ENCODE data around the gene HOXC10. TPM values are rescaled to one million over a fixed set of nuclear protein-coding genes. Genes with fewer than 3 reads are reported as not detected.

The HOXC10 gene
- total RNA-seq, 1 donor from 2014 or later = not detected

DNA sequence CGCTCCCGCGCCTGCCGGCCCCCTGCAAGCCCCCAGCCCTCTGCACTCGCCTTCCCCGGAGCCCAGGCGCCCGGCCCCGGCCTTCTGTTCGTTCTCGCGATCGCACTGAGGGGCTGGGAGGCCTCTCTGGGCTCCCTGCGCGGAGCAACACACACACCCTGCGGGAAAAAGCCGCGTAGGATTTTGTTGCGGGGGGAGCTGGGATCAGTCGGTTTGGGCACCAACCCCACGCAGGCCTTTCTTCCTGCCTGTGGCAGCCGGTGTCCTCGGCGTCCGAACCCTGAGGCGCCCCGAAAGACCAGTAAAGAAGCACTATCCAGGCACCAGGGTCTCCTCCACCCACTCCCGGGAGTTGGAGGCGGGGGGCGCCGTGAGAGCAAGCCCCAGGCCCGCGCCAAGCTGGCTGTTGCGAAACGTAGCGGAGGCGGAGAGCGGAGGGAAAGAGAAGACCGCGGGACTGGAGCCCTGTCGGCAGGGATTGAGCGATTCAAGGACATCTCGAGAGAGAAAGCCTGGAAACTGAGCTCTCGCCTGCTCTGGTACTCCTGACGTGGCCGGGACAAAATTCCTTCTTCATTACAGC, 46.0 kb downstream of the HOXC10 start:
- Histone ChIP-seq H3K4me1 (peaks cover 13% of the 10 kb centered on the region), H3K27me3 (ENCODE audit: low read depth) (peaks cover 99% of the 10 kb centered on the region), H3K4me3 (peak overlapping the region; percentile 8), H3K27ac (peak overlapping the region; percentile 18), H3K9me3 (no peaks in the 10 kb centered on the region), H3K36me3 (no peaks in the 10 kb centered on the region)
- DNase-seq = no peak
- intact Hi-C loops (cut with DNase I) = no loop called here
- TF ChIP-seq, protein P1, sequence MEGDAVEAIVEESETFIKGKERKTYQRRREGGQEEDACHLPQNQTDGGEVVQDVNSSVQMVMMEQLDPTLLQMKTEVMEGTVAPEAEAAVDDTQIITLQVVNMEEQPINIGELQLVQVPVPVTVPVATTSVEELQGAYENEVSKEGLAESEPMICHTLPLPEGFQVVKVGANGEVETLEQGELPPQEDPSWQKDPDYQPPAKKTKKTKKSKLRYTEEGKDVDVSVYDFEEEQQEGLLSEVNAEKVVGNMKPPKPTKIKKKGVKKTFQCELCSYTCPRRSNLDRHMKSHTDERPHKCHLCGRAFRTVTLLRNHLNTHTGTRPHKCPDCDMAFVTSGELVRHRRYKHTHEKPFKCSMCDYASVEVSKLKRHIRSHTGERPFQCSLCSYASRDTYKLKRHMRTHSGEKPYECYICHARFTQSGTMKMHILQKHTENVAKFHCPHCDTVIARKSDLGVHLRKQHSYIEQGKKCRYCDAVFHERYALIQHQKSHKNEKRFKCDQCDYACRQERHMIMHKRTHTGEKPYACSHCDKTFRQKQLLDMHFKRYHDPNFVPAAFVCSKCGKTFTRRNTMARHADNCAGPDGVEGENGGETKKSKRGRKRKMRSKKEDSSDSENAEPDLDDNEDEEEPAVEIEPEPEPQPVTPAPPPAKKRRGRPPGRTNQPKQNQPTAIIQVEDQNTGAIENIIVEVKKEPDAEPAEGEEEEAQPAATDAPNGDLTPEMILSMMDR (IDR thresholded peaks at IDR 0.05) = no peak
- no peak for ATAC-seq

DNA sequence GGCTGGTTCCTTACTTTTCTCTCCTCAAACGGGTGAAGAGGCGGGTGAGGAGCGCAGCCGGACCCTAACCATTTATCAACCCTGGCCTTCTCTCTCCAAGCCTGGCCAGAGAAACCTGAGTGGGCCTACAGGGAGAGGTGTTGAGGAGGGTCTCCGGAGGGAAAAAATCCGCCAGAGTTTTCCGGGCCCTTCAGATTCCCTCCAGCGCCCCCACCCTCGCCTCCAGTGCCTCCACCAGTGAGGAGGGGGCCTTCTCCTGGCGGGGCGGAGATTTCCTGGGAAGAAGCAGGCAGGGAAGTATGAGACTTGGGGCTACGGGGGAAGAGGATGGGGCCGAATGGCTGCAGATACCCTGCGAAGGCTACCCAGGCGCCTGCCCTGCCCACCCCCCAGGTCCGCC, 46.5 kb downstream of the HOXC10 start:
- H3K9me3 ChIP-seq = no peaks in the 10 kb centered on the region
- H3K27ac ChIP-seq = no peak overlapping the region
- ATAC-seq = no peak
- H3K36me3 ChIP-seq = no peaks in the 10 kb centered on the region
- peaks cover 13% of the 10 kb centered on the region for H3K4me1 ChIP-seq
- no peak for DNase-seq
- no peak overlapping the region for H3K4me3 ChIP-seq
- TF ChIP-seq, protein P1 (IDR thresholded peaks at IDR 0.05) = no peak
- H3K27me3 ChIP-seq (ENCODE audit: low read depth) = peaks cover 99% of the 10 kb centered on the region
- intact Hi-C loops (cut with DNase I) = no loop called here

GRCh38 chr12:54032086-54032619, 47.2 kb downstream of the HOXC10 start:
- TF ChIP-seq, protein P1 (IDR thresholded peaks at IDR 0.05) = no peak
- Histone ChIP-seq H3K4me1 (peaks cover 13% of the 10 kb centered on the region), H3K4me3 (no peak overlapping the region), H3K9me3 (no peaks in the 10 kb centered on the region), H3K36me3 (no peaks in the 10 kb centered on the region), H3K27me3 (ENCODE audit: low read depth) (peaks cover 99% of the 10 kb centered on the region), H3K27ac (no peak overlapping the region)
- ATAC-seq (no peak), DNase-seq (no peak)
- intact Hi-C loops (cut with DNase I) = no loop called here

DNA sequence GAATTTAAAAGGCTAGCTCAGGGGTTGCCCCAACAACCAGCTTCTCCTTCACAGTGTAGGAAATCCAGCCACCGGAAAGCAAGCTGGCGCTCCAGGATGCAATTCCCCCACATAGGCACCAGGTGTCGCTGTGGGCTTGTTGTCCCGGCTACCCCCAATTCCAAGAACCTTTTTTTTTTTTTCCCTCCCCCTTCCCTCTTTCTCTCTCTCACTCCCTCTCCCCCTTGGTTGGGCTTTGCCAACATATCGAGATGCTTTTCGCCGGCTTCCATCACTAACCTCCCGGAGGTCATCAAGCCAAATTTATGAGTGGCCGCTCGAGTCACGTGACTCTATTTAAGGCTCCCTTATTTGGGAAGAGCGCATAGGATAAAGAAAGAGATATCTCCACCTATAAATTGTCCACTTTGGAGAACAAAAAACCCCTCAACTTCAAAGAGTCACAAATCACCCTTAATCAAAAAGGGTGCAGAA, 47.7 kb downstream of the HOXC10 start, which contains the start of gene HOXC5:
Gene HOXC5 (plus strand): TSS at position 424 of the 474 bp plus-strand sequence. CDS start 73 bp downstream, outside the sequence.
- H3K36me3 ChIP-seq = no peaks in the 10 kb centered on the region
- no peaks in the 10 kb centered on the region for H3K9me3 ChIP-seq
- H3K4me3 ChIP-seq = peak within 1 kb of the TSS; percentile 37
- DNase-seq (no peak), ATAC-seq (peak; percentile 55 to 66)
- no peak within 1 kb of the TSS for H3K27ac ChIP-seq
- intact Hi-C loops (cut with DNase I) = no loop called here
- H3K27me3 ChIP-seq (ENCODE audit: low read depth) = peaks cover 98% of the 10 kb centered on the region
- TF ChIP-seq, protein P1 (IDR thresholded peaks at IDR 0.05) = peak; percentile 82
- peaks cover 13% of the 10 kb centered on the region for H3K4me1 ChIP-seq

- DNase-seq (no peak), ATAC-seq (peak in 1 of 2 donors; percentile 30)
- intact Hi-C loops (cut with DNase I) = no loop called here
- TF ChIP-seq, protein P1 (IDR thresholded peaks at IDR 0.05) = no peak
- Histone ChIP-seq H3K9me3 (no peaks in the 10 kb centered on the region), H3K27ac (no peak overlapping the region), H3K4me1 (peaks cover 13% of the 10 kb centered on the region), H3K4me3 (peak overlapping the region; percentile 37), H3K27me3 (ENCODE audit: low read depth) (peaks cover 98% of the 10 kb centered on the region), H3K36me3 (no peaks in the 10 kb centered on the region)
Measured at GRCh38 chr12:54033106-54033979, 48.4 kb downstream of the HOXC10 start.
